DMS 273 (cell line): ENCODE results near the gene ANP32B.

ENCODE experiments used
- DNase-seq: peaks from one replicate; lab custom pipeline; 2025; ENCODE audit not compliant: unreplicated experiment; lab: John Stamatoyannopoulos, UW

Gene ANP32B

DNA sequence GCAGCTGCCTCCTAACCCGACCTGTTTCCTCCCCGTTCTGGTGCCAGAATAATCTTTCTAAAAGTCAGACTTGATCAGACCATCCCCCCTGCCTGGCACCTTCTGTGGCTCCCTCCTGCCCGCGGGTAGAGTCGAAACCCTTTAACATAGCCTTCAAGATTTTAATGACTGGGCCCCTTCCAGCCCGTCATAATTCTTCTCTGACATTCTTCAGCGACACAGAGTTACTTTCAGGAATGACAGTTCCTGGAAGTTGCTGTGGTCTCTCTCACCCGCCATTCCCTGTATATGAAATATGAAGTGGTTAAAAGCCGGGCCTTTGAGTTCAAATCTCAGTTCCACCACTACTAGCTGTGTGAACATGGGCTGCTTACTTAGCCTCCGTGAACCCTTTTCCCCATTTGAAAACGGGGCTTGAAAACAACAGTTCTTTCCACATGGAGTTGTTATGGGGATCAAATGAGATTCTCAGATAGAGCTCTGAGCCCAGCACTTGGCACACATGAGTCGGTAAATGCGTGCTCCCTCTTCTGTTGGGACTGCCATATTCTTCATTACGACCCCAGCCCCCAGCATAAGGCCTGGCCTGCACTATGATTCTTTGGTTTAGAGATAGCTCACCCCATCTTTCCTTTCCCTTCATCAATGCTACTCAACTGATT is 74.1 kb downstream of the ANP32B start:
- DNase-seq = peak; percentile 59

DNA sequence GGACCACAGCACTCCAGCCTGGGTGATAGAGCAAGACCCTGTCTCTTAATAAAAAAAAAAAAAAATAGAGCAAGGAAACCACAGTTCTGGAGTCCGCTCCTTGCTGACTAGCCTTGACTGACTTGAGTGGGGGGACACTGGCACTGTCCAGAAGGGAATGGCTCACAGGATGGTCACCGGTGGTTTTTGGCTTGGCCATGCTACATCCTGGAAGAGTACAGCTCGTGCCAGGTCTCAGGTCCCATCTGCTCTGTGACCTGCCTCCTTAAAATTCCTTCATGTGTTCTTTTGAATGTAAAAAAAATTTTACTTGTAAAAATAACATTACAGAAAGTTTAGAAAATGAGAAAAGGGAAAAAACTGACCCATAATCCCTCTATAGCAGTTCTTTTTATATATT is 79.0 kb downstream of the ANP32B start:
- no peak for DNase-seq

DNA sequence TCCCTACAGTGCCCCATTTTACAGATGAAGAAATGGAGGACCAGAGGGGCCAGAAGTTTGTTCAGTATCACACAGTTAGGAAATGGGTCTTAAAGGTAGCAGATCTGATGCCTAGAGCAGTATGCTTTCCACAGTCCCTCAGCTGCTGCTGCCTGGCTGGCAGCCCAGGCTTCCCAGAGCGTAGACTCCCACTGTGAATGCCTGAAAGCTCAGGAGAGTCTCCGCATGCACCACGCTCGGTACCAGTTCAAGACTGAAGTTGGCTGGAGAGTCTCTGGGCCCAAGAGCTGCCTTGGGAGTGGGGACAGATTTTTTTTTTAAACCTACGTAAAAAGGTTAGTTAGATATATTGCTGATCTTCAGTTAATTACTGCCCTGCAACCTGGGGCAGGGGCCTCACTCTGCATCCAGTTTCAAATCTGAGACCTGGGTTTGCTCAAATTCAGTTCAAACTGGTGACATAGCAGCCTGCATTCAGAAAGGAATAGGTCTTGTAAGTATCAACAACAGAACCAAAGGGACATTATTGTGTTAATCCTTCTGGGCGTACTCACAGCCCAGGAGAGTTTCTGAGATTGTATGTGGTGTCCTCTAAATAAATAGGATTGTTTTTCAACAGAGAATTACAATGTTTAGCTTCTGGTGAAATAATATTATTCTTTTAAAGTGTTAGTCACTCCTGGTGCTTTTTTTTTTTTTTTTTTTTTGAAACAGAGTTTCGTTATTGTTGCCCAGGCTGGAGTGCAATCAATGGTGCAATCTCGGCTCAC is 81.7 kb downstream of the ANP32B start:
- peak; percentile 13 for DNase-seq
